ENCODE data around the gene CORO6.
A peak's percentile ranks its signal among the peaks of the same experiment; 100 is the strongest.

CORO6 gene

GRCh38 chr17:29612094-29612403 lies 10.7 kb downstream of the CORO6 start:
- DNase-seq (ENCODE audit: low spot score in 2 of 2) (no peak), ATAC-seq (no peak)
- Mint-ChIP-seq H3K9me3 (no peaks in the 10 kb centered on the region), H3K4me1 (peaks cover 35% of the 10 kb centered on the region), H3K36me3 (peaks cover 15% of the 10 kb centered on the region), H3K27ac (no peak overlapping the region), H3K4me3 (no peak overlapping the region)

- ATAC-seq (no peak), DNase-seq (ENCODE audit: low spot score in 2 of 2) (no peak)
- H3K9me3 Mint-ChIP-seq = no peaks in the 10 kb centered on the region
- no peak overlapping the region for H3K27ac Mint-ChIP-seq
- peaks cover 29% of the 10 kb centered on the region for H3K4me1 Mint-ChIP-seq
- peaks cover 12% of the 10 kb centered on the region for H3K36me3 Mint-ChIP-seq
- H3K4me3 Mint-ChIP-seq = no peak overlapping the region
Observed at GRCh38 chr17:29611351-29612093, 11.2 kb downstream of the CORO6 start.

GRCh38 chr17:29610395-29610794 lies 12.3 kb downstream of the CORO6 start:
- Mint-ChIP-seq H3K36me3 (peaks cover 6% of the 10 kb centered on the region), H3K4me3 (no peak overlapping the region), H3K27ac (no peak overlapping the region), H3K9me3 (no peaks in the 10 kb centered on the region), H3K4me1 (peaks cover 18% of the 10 kb centered on the region)
- ATAC-seq = no peak
- no peak for DNase-seq (ENCODE audit: low spot score in 2 of 2)

- DNase-seq (ENCODE audit: low spot score in 2 of 2) (no peak), ATAC-seq (no peak)
- Mint-ChIP-seq H3K4me3 (no peak overlapping the region), H3K27ac (no peak overlapping the region), H3K4me1 (peaks cover 4% of the 10 kb centered on the region), H3K36me3 (no peaks in the 10 kb centered on the region), H3K9me3 (no peaks in the 10 kb centered on the region)
Observed at GRCh38 chr17:29608986-29609385, 13.7 kb downstream of the CORO6 start.

GRCh38 chr17:29607557-29608195 lies 15.0 kb downstream of the CORO6 start:
- DNase-seq (ENCODE audit: low spot score in 2 of 2) = no peak
- Mint-ChIP-seq H3K9me3 (no peaks in the 10 kb centered on the region), H3K4me3 (no peak overlapping the region), H3K4me1 (no peaks in the 10 kb centered on the region), H3K27ac (no peak overlapping the region), H3K36me3 (no peaks in the 10 kb centered on the region)
- no peak for ATAC-seq

- DNase-seq (ENCODE audit: low spot score in 2 of 2) (no peak), ATAC-seq (no peak)
- Mint-ChIP-seq H3K4me3 (no peak overlapping the region), H3K4me1 (no peaks in the 10 kb centered on the region), H3K36me3 (no peaks in the 10 kb centered on the region), H3K27ac (no peak overlapping the region), H3K9me3 (no peaks in the 10 kb centered on the region)
Observed at GRCh38 chr17:29603109-29603674, 19.5 kb downstream of the CORO6 start.

- ATAC-seq = no peak
- H3K4me1 Mint-ChIP-seq = peaks cover 20% of the 10 kb centered on the region
- DNase-seq (ENCODE audit: low spot score in 2 of 2) = no peak
- no peaks in the 10 kb centered on the region for H3K9me3 Mint-ChIP-seq
- no peak overlapping the region for H3K27ac Mint-ChIP-seq
- no peak overlapping the region for H3K4me3 Mint-ChIP-seq
- no peaks in the 10 kb centered on the region for H3K36me3 Mint-ChIP-seq
Observed at GRCh38 chr17:29597361-29598172, 25.1 kb downstream of the CORO6 start.

- Mint-ChIP-seq H3K4me1 (peaks cover 27% of the 10 kb centered on the region), H3K9me3 (no peaks in the 10 kb centered on the region), H3K36me3 (no peaks in the 10 kb centered on the region), H3K27ac (no peak overlapping the region), H3K4me3 (no peak overlapping the region)
- DNase-seq (ENCODE audit: low spot score in 2 of 2) (no peak), ATAC-seq (no peak)
Observed at GRCh38 chr17:29596811-29597210, 25.9 kb downstream of the CORO6 start.

GRCh38 chr17:29595943-29596774 lies 26.6 kb downstream of the CORO6 start:
- no peaks in the 10 kb centered on the region for H3K9me3 Mint-ChIP-seq
- H3K4me3 Mint-ChIP-seq = no peak overlapping the region
- DNase-seq (ENCODE audit: low spot score in 2 of 2) = no peak
- H3K36me3 Mint-ChIP-seq = no peaks in the 10 kb centered on the region
- peaks cover 34% of the 10 kb centered on the region for H3K4me1 Mint-ChIP-seq
- no peak for ATAC-seq
- H3K27ac Mint-ChIP-seq = no peak overlapping the region

GRCh38 chr17:29595107-29595942 lies 27.4 kb downstream of the CORO6 start:
- Mint-ChIP-seq H3K4me1 (peaks cover 42% of the 10 kb centered on the region), H3K4me3 (peak overlapping the region; percentile 80), H3K27ac (no peak overlapping the region), H3K36me3 (no peaks in the 10 kb centered on the region), H3K9me3 (no peaks in the 10 kb centered on the region)
- no peak for DNase-seq (ENCODE audit: low spot score in 2 of 2)
- ATAC-seq = no peak

GRCh38 chr17:29594519-29595090 lies 28.1 kb downstream of the CORO6 start:
- no peaks in the 10 kb centered on the region for H3K36me3 Mint-ChIP-seq
- DNase-seq (ENCODE audit: low spot score in 2 of 2) (no peak), ATAC-seq (no peak)
- H3K9me3 Mint-ChIP-seq = no peaks in the 10 kb centered on the region
- peak overlapping the region; percentile 80 for H3K4me3 Mint-ChIP-seq
- H3K4me1 Mint-ChIP-seq = peaks cover 49% of the 10 kb centered on the region
- no peak overlapping the region for H3K27ac Mint-ChIP-seq

- no peak for ATAC-seq
- H3K9me3 Mint-ChIP-seq = no peaks in the 10 kb centered on the region
- H3K4me1 Mint-ChIP-seq = peaks cover 49% of the 10 kb centered on the region
- peak overlapping the region; percentile 80 for H3K4me3 Mint-ChIP-seq
- H3K27ac Mint-ChIP-seq = no peak overlapping the region
- no peaks in the 10 kb centered on the region for H3K36me3 Mint-ChIP-seq
- no peak for DNase-seq (ENCODE audit: low spot score in 2 of 2)
Observed at GRCh38 chr17:29593591-29594518, 28.9 kb downstream of the CORO6 start.

GRCh38 chr17:29592850-29593551 lies 29.7 kb downstream of the CORO6 start, which contains the start of gene ANKRD13B:
Gene ANKRD13B (plus strand): TSS chr17:29593132. CDS start chr17:29593622, 490 bp downstream.
- H3K4me1 Mint-ChIP-seq = peaks cover 54% of the 10 kb centered on the region
- peak in 1 of 2 donors; percentile 77 for DNase-seq (ENCODE audit: low spot score in 2 of 2)
- H3K9me3 Mint-ChIP-seq = no peaks in the 10 kb centered on the region
- H3K27ac Mint-ChIP-seq = no peak within 1 kb of the TSS
- H3K4me3 Mint-ChIP-seq = peak within 1 kb of the TSS; percentile 80
- no peaks in the 10 kb centered on the region for H3K36me3 Mint-ChIP-seq
- ATAC-seq = peak; percentile 6

Data from stimulated activated effector memory CD8-positive, alpha-beta T cell treated with anti-CD3 and anti-CD28 coated beads, Interleukin-12 subunit alpha, Interleukin-12 subunit beta, amount 100 ng/mL, for 72 hours (primary cell).